ENCODE measurements around the gene DCLK2. TPM values are rescaled to one million over a fixed set of nuclear protein-coding genes. Genes with fewer than 3 reads are reported as not detected.
A peak's percentile ranks its signal among the peaks of the same experiment; 100 is the strongest.

The DCLK2 gene
- total RNA-seq, 2 experiments from 2014 or later = not detected

GRCh38 chr4:150126201-150126863 is 48.1 kb downstream of the DCLK2 start:
- H3K4me3 Mint-ChIP-seq = no peak overlapping the region
- intact Hi-C loops (cut with DNase I, micrococcal nuclease) = no loop called here

GRCh38 chr4:150126864-150127203 is 48.6 kb downstream of the DCLK2 start:
- Mint-ChIP-seq H3K27ac (no peak overlapping the region), H3K27me3 (peaks cover 12% of the 10 kb centered on the region), H3K9me3 (no peaks in the 10 kb centered on the region), H3K4me3 (no peak overlapping the region), H3K4me1 (ENCODE audit: low read depth) (no peaks in the 10 kb centered on the region), H3K36me3 (ENCODE audit: low read depth) (no peaks in the 10 kb centered on the region)
- Histone ChIP-seq H3K27me3 (ENCODE audit: control insufficient read depth in 1 of 2, insufficient read depth in 2 of 2, low read length in 2 of 2) (no peaks in the 10 kb centered on the region), H3K27ac (ENCODE audit: low read depth in 1 of 2, low read length in 2 of 2) (no peak overlapping the region), H3K4me1 (ENCODE audit: insufficient read depth, low read length) (no peaks in the 10 kb centered on the region), H3K36me3 (ENCODE audit: insufficient read depth, low read length) (no peaks in the 10 kb centered on the region), H3K4me3 (ENCODE audit: low read length) (no peak overlapping the region), H3K9me3 (ENCODE audit: control insufficient read depth in 1 of 2, insufficient read depth in 1 of 2, low read length in 2 of 2) (no peaks in the 10 kb centered on the region)
- intact Hi-C loops (cut with DNase I, micrococcal nuclease) = no loop called here
- no peak for TF ChIP-seq CTCF (IDR thresholded peaks at IDR 0.05)
- ATAC-seq (ENCODE audit: poor library complexity) = no peak
- DNase-seq = no peak
- ChIA-PET POLR2A (no interaction called here), CTCF (no interaction called here)

More at GRCh38 chr4:150126201-150126863, 48.1 kb downstream of the DCLK2 start:
- peaks cover 12% of the 10 kb centered on the region for H3K27me3 Mint-ChIP-seq
- H3K9me3 Mint-ChIP-seq = no peaks in the 10 kb centered on the region
- peak in 3 of 14 experiments; percentile 6 to 18 (median 12) for DNase-seq
- no peaks in the 10 kb centered on the region for H3K4me1 Mint-ChIP-seq (ENCODE audit: low read depth)
- Histone ChIP-seq H3K9me3 (ENCODE audit: control insufficient read depth in 1 of 2, insufficient read depth in 1 of 2, low read length in 2 of 2) (no peaks in the 10 kb centered on the region), H3K36me3 (ENCODE audit: insufficient read depth, low read length) (no peaks in the 10 kb centered on the region), H3K27me3 (ENCODE audit: control insufficient read depth in 1 of 2, insufficient read depth in 2 of 2, low read length in 2 of 2) (no peaks in the 10 kb centered on the region), H3K27ac (ENCODE audit: low read depth in 1 of 2, low read length in 2 of 2) (no peak overlapping the region), H3K4me3 (ENCODE audit: low read length) (no peak overlapping the region), H3K4me1 (ENCODE audit: insufficient read depth, low read length) (no peaks in the 10 kb centered on the region)
- H3K36me3 Mint-ChIP-seq (ENCODE audit: low read depth) = no peaks in the 10 kb centered on the region
- no peak for ATAC-seq (ENCODE audit: poor library complexity)
- no peak overlapping the region for H3K27ac Mint-ChIP-seq
- ChIA-PET POLR2A (no interaction called here), CTCF (interaction anchor here (1.4 kb wide), 1 partner anchor 11 kb away, joined by 3 read pairs; no protein-coding TSS in a partner anchor)
- no peak for TF ChIP-seq CTCF (IDR thresholded peaks at IDR 0.05)

GRCh38 chr4:150127757-150128156 is 49.5 kb downstream of the DCLK2 start:
- Mint-ChIP-seq H3K27me3 (peaks cover 13% of the 10 kb centered on the region), H3K4me3 (no peak overlapping the region), H3K4me1 (ENCODE audit: low read depth) (no peaks in the 10 kb centered on the region), H3K27ac (no peak overlapping the region), H3K36me3 (ENCODE audit: low read depth) (no peaks in the 10 kb centered on the region), H3K9me3 (no peaks in the 10 kb centered on the region)
- intact Hi-C loops (cut with DNase I, micrococcal nuclease) = no loop called here
- ATAC-seq (ENCODE audit: poor library complexity) (no peak), DNase-seq (no peak)
- POLR2A ChIA-PET = no interaction called here
- Histone ChIP-seq H3K27ac (ENCODE audit: low read depth in 1 of 2, low read length in 2 of 2) (no peak overlapping the region), H3K9me3 (ENCODE audit: control insufficient read depth in 1 of 2, insufficient read depth in 1 of 2, low read length in 2 of 2) (no peaks in the 10 kb centered on the region), H3K4me3 (ENCODE audit: low read length) (no peak overlapping the region), H3K4me1 (ENCODE audit: insufficient read depth, low read length) (no peaks in the 10 kb centered on the region), H3K27me3 (ENCODE audit: control insufficient read depth in 1 of 2, insufficient read depth in 2 of 2, low read length in 2 of 2) (no peaks in the 10 kb centered on the region), H3K36me3 (ENCODE audit: insufficient read depth, low read length) (no peaks in the 10 kb centered on the region)
- no peak for TF ChIP-seq CTCF (IDR thresholded peaks at IDR 0.05)
- CTCF ChIA-PET = no interaction called here

All from CD4-positive, alpha-beta T cell (primary cell).